HL-60 (cell line): ENCODE measurements around the gene FLT4.

Experiments used
- DNase-seq, 2 experiments: peaks; one replicate each; pipeline ENCODE4 v3.0.0-alpha.2; 2010 to 2020; ENCODE audit warnings: low read depth in 1 of 2, low spot score in 1 of 2
- H3K27ac ChIP-seq: fragments of 250-450 bp; sonication (Bioruptor Pico); replicated peaks from 2 replicates; pipeline ENCODE4 v1.5.1; 2020; ENCODE audit warnings: mild to moderate bottlenecking, moderate library complexity
- H3K27me3 ChIP-seq: fragments of 250-450 bp; sonication (Bioruptor Pico); 2 replicates; pipeline ENCODE4 v1.5.1; 2021; ENCODE audit warnings: mild to moderate bottlenecking, moderate library complexity; ENCODE audit not compliant: insufficient read depth, poor library complexity, severe bottlenecking
- H3K4me3 ChIP-seq: replicated peaks from 2 replicates; pipeline ENCODE4 v1.5.1; 2011; ENCODE audit warnings: mild to moderate bottlenecking, control low read depth, low read length; ENCODE audit not compliant: insufficient read depth
- GABPA ChIP-seq: IDR thresholded peaks from 2 replicates; pipeline ENCODE4 v1.6.1; 2012; ENCODE audit warnings: low read depth
- POLR2AphosphoS5 ChIP-seq: IDR thresholded peaks from 2 replicates; pipeline ENCODE4 v1.6.1; 2012; ENCODE audit warnings: low read depth
- SPI1 ChIP-seq: IDR thresholded peaks from 2 replicates; pipeline ENCODE4 v1.6.1; 2012; ENCODE audit warnings: low read depth, mild to moderate bottlenecking, borderline replicate concordance
- TF ChIP-seq, protein P1 (sequence below): IDR thresholded peaks from one replicate; pipeline ENCODE4 v1.5.1; 2011; ENCODE audit warnings: low read length, control low read depth, inconsistent platforms; ENCODE audit not compliant: insufficient read depth
- TF ChIP-seq, protein P2 (sequence below): IDR thresholded peaks from 2 replicates; pipeline ENCODE4 v1.6.1; 2012; ENCODE audit warnings: low read depth; ENCODE audit not compliant: insufficient replicate concordance

FLT4 gene

DNA sequence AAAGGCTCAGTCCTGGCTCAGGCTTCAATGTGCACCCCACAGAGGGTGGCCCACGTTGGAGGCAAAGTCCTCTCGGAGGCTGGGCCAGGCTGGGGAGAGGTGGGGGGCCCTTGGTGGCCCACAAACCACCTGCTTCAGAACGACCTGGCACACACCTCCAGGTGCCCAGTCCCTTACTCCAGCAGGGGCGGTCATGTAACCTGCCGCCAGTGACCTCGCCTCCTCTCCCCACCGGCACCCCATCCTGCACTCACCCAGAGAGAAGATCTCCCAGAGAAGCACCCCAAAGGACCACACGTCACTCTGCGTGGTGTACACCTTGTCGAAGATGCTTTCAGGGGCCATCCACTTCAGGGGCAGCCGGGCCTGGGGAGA lies 35.6 kb downstream of the FLT4 start:
- no peak overlapping the region for H3K27ac ChIP-seq
- no peaks in the 10 kb centered on the region for H3K27me3 ChIP-seq
- TF ChIP-seq, protein P1, sequence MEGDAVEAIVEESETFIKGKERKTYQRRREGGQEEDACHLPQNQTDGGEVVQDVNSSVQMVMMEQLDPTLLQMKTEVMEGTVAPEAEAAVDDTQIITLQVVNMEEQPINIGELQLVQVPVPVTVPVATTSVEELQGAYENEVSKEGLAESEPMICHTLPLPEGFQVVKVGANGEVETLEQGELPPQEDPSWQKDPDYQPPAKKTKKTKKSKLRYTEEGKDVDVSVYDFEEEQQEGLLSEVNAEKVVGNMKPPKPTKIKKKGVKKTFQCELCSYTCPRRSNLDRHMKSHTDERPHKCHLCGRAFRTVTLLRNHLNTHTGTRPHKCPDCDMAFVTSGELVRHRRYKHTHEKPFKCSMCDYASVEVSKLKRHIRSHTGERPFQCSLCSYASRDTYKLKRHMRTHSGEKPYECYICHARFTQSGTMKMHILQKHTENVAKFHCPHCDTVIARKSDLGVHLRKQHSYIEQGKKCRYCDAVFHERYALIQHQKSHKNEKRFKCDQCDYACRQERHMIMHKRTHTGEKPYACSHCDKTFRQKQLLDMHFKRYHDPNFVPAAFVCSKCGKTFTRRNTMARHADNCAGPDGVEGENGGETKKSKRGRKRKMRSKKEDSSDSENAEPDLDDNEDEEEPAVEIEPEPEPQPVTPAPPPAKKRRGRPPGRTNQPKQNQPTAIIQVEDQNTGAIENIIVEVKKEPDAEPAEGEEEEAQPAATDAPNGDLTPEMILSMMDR: no peak
- TF ChIP-seq SPI1: no peak
- TF ChIP-seq POLR2AphosphoS5: no peak
- TF ChIP-seq, protein P2, sequence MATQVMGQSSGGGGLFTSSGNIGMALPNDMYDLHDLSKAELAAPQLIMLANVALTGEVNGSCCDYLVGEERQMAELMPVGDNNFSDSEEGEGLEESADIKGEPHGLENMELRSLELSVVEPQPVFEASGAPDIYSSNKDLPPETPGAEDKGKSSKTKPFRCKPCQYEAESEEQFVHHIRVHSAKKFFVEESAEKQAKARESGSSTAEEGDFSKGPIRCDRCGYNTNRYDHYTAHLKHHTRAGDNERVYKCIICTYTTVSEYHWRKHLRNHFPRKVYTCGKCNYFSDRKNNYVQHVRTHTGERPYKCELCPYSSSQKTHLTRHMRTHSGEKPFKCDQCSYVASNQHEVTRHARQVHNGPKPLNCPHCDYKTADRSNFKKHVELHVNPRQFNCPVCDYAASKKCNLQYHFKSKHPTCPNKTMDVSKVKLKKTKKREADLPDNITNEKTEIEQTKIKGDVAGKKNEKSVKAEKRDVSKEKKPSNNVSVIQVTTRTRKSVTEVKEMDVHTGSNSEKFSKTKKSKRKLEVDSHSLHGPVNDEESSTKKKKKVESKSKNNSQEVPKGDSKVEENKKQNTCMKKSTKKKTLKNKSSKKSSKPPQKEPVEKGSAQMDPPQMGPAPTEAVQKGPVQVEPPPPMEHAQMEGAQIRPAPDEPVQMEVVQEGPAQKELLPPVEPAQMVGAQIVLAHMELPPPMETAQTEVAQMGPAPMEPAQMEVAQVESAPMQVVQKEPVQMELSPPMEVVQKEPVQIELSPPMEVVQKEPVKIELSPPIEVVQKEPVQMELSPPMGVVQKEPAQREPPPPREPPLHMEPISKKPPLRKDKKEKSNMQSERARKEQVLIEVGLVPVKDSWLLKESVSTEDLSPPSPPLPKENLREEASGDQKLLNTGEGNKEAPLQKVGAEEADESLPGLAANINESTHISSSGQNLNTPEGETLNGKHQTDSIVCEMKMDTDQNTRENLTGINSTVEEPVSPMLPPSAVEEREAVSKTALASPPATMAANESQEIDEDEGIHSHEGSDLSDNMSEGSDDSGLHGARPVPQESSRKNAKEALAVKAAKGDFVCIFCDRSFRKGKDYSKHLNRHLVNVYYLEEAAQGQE: no peak
- no peak for TF ChIP-seq GABPA
- H3K4me3 ChIP-seq: no peak overlapping the region
- DNase-seq: no peak

DNA sequence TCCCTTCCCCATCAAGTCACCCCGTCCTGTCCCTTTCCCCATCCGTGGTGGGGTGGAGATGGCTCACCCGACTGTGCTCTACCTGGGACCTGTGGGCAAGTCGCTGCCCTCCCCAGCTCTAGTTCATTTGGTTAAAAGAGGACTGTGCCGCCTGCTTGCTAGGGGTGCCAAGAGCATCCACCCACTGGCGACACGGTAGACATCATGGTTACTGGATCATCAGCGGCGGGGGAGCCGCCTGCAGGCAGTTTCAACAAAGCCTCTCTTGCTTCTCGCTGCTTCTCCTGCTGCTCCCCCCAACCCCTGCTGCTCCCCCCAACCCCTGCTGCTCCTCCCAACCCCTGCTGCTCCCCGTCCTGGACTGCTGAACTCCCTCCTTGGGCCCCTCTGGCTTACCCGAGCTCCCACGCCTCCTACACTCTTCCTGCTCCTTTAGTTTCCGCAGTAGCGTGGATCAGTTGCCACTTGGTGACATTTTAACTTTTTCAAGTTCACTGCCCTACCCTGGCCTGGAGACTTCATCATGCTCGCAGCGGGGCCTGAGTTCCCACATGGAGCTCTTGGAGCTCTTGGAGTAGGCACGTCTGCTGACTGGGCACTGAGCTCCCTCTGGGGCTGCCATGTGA lies 36.1 kb downstream of the FLT4 start:
- Histone ChIP-seq H3K4me3 (no peak overlapping the region), H3K27me3 (no peaks in the 10 kb centered on the region), H3K27ac (no peak overlapping the region)
- TF ChIP-seq SPI1: no peak
- TF ChIP-seq POLR2AphosphoS5: no peak
- TF ChIP-seq, protein P2: no peak
- no peak for TF ChIP-seq GABPA
- TF ChIP-seq, protein P1: no peak
- DNase-seq: no peak

DNA sequence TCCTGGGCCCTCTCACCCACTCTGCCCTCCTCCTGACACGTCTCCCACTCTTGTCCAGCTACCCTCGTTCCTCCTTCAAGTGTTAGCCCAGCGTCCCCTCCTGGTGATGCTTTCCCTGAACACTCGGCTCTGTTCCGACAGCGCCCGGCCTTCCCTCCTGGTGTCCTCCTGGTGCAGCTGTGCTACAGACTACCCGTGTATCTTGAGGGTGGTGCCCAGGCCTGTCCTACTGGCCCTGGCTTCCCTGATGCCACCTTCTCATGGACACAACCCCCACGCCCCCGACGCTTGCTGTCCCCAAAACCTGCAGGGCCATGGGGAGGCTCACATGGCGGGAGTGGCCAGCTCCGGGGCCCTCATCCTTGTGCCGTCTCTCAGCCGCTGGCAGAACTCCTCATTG lies 36.7 kb downstream of the FLT4 start:
- H3K27me3 ChIP-seq: no peaks in the 10 kb centered on the region
- TF ChIP-seq SPI1: no peak
- no peak for TF ChIP-seq POLR2AphosphoS5
- TF ChIP-seq, protein P2: no peak
- TF ChIP-seq, protein P1: no peak
- no peak for TF ChIP-seq GABPA
- no peak overlapping the region for H3K4me3 ChIP-seq
- H3K27ac ChIP-seq: no peak overlapping the region
- no peak for DNase-seq
